IPS DF 4.7 (cell line): ENCODE data around the gene STRN4.
"Not testable (repeated sequence)": the region's sequence is repeated elsewhere in the genome, so short reads cannot be mapped to it uniquely, and the experiment has no call there.

Source experiments
- DNase-seq: peaks from one replicate; pipeline ENCODE4 v3.0.0-alpha.2; 2013; ENCODE audit warnings: low spot score; ENCODE audit errors: extremely low read depth

Gene STRN4

GRCh38 chr19:46714444-46715106 is 31.7 kb downstream of the STRN4 start:
- DNase-seq: no peak

GRCh38 chr19:46713781-46714443 is 32.3 kb downstream of the STRN4 start:
- no peak for DNase-seq

GRCh38 chr19:46712768-46713338 is 33.4 kb downstream of the STRN4 start:
- DNase-seq: not testable (repeated sequence)

- no peak for DNase-seq
Measured at GRCh38 chr19:46710687-46711086, 35.6 kb downstream of the STRN4 start.

GRCh38 chr19:46704379-46705076 is 41.7 kb downstream of the STRN4 start:
- no peak for DNase-seq

- DNase-seq: no peak
Measured at GRCh38 chr19:46700704-46701103, 45.5 kb downstream of the STRN4 start.

GRCh38 chr19:46698395-46699321 is 47.6 kb downstream of the STRN4 start:
- DNase-seq: no peak

- DNase-seq: no peak
Measured at GRCh38 chr19:46697204-46697960, 48.9 kb downstream of the STRN4 start.

GRCh38 chr19:46696866-46697203 is 49.4 kb downstream of the STRN4 start:
- no peak for DNase-seq

- no peak for DNase-seq
Measured at GRCh38 chr19:46696052-46696451, 50.2 kb downstream of the STRN4 start.

- DNase-seq: no peak
Measured at GRCh38 chr19:46693760-46694159, 52.5 kb downstream of the STRN4 start.

- no peak for DNase-seq
Measured at GRCh38 chr19:46692918-46693722, 53.1 kb downstream of the STRN4 start.

- no peak for DNase-seq
Measured at GRCh38 chr19:46691948-46692347, 54.3 kb downstream of the STRN4 start.

GRCh38 chr19:46691104-46691503 is 55.1 kb downstream of the STRN4 start:
- no peak for DNase-seq

- DNase-seq: no peak
Measured at GRCh38 chr19:46689358-46689757, 56.9 kb downstream of the STRN4 start.

GRCh38 chr19:46687438-46688145 is 58.7 kb downstream of the STRN4 start:
- DNase-seq: no peak

- no peak for DNase-seq
Measured at GRCh38 chr19:46685189-46685588, 61.1 kb downstream of the STRN4 start.

- DNase-seq: no peak
Measured at GRCh38 chr19:46678110-46678732, 68.0 kb downstream of the STRN4 start.
